HG03025 (cell line): Measurements from ENCODE around the gene TROAP.
"Not testable (repeated sequence)": the region's sequence is repeated elsewhere in the genome, so short reads cannot be mapped to it uniquely, and the experiment has no call there.

Source experiments
- ATAC-seq: cut with Tn5 transposase; IDR thresholded peaks from one replicate; pipeline ENCODE4 v1.9.1; 2021; ENCODE audit warnings: mild to moderate bottlenecking, moderate library complexity; ENCODE audit not compliant: unreplicated experiment, low FRiP score

TROAP gene, protein sequence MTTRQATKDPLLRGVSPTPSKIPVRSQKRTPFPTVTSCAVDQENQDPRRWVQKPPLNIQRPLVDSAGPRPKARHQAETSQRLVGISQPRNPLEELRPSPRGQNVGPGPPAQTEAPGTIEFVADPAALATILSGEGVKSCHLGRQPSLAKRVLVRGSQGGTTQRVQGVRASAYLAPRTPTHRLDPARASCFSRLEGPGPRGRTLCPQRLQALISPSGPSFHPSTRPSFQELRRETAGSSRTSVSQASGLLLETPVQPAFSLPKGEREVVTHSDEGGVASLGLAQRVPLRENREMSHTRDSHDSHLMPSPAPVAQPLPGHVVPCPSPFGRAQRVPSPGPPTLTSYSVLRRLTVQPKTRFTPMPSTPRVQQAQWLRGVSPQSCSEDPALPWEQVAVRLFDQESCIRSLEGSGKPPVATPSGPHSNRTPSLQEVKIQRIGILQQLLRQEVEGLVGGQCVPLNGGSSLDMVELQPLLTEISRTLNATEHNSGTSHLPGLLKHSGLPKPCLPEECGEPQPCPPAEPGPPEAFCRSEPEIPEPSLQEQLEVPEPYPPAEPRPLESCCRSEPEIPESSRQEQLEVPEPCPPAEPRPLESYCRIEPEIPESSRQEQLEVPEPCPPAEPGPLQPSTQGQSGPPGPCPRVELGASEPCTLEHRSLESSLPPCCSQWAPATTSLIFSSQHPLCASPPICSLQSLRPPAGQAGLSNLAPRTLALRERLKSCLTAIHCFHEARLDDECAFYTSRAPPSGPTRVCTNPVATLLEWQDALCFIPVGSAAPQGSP

GRCh38 chr12:49322708-49323523 lies at the start of gene TROAP:
Gene TROAP (plus strand): TSS chr12:49323255. CDS start chr12:49323609, 354 bp downstream.
- peak; percentile 93 for ATAC-seq

DNA sequence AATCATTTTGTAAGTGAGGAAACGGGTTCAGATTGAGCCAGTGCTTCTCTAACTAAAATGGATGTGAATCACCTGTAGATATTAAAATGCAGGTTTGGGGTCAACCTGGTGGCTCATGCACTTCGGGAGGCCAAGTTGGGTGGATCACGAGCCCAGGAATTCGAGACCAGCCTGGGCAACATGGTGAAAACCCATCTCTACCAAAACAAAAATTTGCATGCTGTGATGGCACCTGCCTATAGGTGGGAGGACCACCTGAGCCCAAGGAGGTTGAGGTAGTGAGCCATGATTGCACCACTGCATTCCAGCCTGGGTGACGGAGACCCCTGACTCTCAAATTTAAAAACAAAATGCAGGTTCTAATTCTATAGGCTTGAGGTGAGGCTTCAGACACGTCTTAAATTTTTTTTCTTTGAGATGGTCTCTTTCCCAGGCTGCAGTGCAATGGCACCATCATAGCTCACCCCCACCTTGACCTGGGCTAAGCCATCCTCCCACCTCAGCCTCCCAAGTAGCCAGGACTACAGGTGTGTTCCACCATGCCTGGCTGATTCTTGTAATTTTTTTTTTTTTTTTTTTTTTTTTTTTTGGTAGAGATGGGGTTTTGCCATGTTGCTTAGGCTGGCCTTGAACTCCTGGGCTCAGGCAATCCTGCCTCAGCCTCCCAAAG lies 49.2 kb upstream of the TROAP start:
- ATAC-seq = no peak

DNA sequence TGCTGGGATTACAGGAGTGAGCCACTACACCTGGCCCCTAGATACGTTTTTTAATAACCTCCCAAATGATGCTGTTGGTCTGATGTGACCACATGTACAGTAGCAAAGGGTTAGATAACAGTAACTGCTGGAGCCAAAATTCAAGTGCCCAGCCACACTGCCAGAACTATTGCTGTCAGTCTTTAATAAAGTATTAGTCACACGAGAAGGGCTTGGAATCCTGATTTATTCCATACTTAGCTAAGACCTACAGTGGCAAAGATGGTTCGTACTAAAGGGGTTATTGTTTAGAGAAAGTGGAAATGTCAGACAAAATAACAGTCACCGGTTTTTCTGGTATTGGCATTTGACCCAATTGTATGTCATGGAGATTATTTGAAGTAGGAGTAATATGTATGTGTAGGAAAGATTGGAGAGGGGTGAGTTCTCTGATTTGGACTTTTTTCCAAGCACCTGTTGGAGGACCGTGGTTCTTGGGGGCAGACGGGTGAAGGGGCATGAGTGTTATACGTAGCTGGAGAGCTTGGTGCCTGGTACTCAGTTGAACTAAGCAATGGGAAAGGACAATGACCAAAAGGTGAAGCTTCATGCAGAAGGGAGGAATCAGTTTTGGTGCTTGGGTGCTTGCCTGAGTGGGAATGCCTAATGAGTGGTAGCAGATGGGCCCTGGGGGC lies 48.5 kb upstream of the TROAP start:
- no peak for ATAC-seq

DNA sequence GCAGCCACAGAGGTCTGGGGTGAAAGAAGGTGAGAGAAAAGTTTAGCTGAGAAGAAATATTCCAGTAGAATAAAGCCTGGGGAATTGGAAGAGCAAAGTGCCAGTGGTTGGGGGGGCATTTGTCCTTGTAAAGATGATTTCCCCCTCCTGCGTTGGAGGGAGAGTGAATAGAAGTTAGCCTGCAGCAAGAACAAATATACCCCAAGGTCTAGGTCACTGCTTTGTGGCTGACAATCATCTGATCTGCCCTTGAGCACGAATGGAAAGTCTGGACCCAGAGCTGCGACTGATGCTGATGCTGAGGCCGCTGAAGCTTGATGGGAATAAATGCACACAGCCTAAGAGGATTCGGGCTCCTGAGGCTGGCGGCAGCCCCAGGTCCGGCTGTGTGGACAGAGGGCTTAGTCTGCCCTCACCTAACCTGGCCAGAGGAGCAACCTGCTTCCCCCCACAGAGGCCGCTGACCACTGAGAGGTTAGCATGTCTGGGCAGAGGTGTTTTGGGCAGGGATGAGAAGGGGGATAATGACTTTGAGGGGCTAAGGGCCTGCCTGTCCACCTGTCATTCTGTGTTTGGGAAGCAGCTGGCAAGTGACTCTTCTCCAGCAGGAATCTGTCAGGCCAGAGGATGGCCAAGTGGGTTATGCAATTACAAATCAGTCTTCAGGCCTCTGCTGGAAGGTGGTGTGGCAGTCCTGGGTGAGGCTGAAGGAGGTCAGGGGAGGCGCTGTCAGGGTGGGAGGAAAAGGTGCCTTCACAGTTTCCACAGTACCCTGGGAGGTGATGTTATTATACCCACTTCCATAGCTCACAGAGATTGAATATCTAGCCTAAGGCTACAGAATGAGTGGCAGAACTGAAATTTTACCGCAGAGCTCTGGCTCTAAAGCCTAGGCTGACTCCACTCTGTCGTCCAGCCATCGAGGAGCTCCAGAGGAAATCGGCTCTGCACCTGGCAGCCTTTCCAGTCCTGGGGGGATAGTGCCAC lies 46.5 kb upstream of the TROAP start:
- no peak for ATAC-seq

GRCh38 chr12:49277466-49277865 lies 45.6 kb upstream of the TROAP start:
- ATAC-seq = no peak

- ATAC-seq = no peak
Observed at GRCh38 chr12:49279706-49280159, 43.3 kb upstream of the TROAP start.

GRCh38 chr12:49280545-49280944 lies 42.5 kb upstream of the TROAP start:
- not testable (repeated sequence) for ATAC-seq

DNA sequence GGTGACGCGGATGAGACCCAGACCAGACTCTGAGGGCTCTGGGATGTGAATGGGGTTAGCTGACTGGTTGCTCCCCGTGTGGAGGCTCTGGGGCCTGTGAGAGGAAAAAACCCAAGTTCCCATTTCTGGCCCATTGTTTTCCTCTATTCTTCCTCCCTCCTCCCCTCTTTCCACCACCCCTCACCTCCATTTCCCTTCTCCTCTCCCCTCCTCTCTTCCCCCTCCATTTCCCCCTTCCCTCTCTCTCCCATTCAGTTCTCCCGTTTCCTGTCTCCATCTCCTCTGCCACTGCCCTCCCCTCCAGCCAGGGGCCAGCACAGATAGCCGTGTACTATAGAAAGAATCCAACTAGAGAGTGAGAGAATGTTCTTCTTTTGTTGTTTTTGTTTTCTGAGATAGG lies 40.8 kb upstream of the TROAP start:
- ATAC-seq = no peak

DNA sequence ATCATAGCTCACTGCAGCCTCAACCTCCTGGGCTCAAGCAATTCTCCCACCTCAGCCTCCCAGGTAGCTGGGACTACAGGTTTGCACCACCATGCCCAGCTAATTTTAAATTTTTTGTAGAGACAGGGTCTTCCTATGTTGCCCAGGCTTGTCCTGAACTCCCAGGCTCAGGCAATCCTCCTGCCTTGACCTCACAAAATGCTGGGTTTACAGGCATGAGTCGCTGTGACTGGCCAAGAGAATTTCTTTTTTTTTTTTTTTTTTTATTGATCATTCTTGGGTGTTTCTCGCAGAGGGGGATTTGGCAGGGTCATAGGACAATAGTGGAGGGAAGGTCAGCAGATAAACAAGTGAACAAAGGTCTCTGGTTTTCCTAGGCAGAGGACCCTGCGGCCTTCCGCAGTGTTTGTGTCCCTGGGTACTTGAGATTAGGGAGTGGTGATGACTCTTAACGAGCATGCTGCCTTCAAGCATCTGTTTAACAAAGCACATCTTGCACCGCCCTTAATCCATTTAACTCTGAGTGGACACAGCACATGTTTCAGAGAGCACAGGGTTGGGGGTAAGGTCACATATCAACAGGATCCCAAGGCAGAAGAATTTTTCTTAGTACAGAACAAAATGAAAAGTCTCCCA lies 40.2 kb upstream of the TROAP start:
- not testable (repeated sequence) for ATAC-seq

DNA sequence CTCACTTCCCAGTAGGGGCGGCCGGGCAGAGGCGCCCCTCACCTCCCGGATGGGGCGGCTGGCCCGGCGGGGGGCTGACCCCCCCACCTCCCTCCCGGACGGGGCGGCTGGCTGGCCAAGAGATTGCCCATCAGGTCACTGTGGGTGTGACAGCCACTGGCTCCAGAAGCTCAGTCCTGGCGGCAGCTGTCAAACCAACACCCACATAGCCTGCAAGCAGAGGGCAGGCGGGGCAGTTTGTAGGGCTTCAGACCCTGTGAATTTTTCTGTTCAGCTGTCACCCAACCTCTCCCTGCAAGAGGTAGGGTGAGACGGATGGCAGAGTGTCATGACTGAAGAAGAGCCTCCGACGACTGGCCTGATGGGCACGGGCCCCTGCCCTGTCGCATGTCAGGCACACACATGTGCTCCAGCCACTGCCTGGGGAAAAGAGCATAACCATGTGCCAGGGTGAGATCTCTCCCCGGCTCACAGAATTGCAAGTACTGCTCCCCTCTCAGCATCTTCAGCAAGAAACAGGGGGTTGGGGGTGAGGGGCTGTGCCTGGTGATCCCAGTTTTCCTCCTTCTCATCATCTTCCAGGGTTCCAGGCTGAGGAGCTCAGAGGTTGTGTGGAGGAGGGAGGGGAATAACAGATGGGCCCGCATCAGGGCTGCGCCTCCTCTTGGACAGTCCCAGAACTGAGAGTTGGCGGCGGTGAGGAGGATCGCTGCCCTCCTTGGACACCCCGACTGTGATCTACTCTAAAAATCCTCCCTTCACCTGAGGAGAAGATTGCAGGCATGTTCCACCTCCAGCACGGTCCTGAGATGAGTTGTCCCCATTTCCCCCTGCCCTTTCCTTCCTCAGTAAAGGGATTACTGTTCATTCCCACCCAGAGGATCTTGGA lies 39.3 kb upstream of the TROAP start:
- ATAC-seq = no peak

DNA sequence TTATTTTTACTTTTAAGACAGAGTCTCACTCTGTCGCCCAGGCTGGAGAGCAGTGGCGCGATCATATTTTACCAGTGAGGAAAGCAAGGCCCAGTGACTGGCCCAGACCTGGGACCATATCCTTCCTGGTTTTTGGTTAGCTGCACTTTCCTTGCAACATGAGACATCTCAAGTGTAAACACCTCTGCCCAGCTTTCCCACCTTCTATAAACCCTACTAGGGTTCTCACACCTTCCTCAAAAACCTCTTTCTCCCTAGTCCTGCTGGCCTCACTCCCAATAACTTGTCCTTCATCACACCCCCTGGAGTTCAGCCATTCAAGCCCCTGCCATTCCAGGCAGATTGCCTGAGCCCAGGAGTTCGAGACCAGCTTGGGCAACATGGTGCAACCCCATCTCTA lies 38.4 kb upstream of the TROAP start:
- ATAC-seq = no peak

DNA sequence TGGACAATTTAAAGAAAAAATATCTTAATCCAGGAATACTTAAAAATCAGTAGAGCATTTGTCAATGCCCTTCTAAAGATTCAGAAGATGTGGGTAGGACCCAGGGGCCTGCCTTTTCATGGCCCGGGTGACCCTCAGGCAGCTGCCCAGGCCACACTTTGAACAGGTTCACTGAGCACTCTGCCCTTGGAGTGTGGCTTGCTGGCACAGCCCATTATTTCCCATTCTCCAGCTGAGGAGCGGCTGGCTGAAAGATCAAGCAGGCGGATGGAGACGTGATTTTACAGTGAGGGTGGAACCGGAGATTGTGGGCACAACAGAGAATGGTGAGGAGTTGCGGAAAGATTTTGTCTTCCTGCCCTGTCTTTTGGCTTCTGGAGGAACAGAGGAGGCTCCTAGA lies 35.2 kb upstream of the TROAP start:
- ATAC-seq = no peak

GRCh38 chr12:49288412-49288853 lies 34.6 kb upstream of the TROAP start:
- ATAC-seq = no peak

DNA sequence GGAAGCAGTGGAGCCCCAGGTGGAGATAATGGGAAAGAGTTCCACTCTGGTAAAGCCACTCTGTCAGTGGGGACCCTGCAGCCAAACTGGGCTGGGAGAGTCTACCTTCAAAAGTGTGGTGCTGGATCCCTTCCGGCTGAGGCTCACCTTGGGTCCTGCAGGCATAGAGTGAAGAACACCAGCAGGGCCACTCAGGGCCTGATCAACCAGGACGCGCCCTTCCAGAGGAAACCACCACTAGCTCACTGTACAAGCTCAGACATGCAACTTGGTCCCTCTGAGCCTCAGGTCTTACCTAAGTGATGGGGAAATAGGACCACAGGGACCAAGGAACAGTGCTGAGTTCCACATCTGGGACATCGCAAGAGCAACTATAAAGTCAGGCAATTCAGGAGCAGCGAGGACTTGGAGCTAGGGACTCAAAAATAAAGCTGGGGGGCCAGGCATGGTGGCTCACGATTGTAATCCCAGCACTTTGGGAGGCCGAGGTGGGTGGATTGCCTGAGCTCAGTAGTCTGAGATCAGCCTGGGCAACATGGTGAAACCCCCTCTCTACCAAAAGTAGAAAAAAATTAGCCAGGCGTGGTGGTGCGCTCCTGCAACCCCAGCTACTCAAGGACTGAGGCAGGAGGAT lies 34.0 kb upstream of the TROAP start:
- no peak for ATAC-seq

- ATAC-seq = no peak
Observed at GRCh38 chr12:49292729-49293055, 30.4 kb upstream of the TROAP start.

DNA sequence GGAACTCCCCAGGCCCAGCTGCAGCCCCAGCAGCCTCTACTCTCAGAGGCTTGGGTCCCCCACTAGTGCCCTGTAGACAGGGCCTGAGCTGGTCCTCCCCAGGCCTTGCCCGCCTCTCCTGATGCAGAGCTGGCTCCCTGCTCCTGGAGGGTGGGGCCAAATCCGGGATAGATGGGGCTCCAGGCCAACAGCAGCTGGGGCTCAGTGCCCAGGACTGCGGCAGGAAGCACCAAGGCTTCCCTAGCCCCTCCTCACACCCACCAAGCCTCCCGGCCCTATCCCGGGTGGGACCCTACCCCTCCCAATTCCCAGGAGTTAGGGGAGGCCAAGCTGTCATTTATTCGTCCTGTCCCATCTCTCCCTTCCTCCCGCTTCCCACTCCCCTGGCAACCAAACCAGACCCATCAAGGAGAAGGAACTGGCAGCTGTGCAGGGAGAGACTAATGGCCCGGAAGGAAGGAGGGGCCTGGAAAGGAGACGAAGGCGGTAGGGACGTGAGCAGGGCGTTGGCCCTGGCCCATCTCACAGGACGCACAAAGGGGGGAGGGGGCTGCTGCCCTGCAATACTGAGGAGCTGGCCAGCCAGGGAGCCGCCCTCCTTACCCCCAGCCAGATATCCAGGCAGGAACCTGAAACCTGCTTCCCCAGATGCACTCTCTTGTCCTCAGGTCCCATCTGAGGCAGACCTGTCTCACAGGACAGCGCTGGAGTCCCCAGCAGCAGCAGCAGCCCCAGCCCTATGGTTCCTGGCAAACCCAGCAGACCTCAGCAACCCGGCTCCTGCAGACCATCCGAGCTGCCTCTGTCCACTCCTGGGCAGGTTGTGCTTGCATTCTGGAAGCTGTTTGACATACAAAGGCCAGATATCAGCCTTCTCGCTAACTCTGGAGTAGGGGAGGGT lies 29.7 kb upstream of the TROAP start:
- no peak for ATAC-seq
